Measurements from ENCODE around the gene NGRN.
"Not testable (repeated sequence)": the region's sequence is repeated elsewhere in the genome, so short reads cannot be mapped to it uniquely, and the experiment has no call there.

NGRN gene

GRCh38 chr15:90296316-90296884 is 30.9 kb downstream of the NGRN start:
- H3K4me3 ChIP-seq (ENCODE audit: insufficient read depth, low read depth, low read length) = not testable (repeated sequence)
- 77 to 88% methylated on average over 3 to 4 of the region's 4 CpGs for WGBS, 2 experiments

DNA sequence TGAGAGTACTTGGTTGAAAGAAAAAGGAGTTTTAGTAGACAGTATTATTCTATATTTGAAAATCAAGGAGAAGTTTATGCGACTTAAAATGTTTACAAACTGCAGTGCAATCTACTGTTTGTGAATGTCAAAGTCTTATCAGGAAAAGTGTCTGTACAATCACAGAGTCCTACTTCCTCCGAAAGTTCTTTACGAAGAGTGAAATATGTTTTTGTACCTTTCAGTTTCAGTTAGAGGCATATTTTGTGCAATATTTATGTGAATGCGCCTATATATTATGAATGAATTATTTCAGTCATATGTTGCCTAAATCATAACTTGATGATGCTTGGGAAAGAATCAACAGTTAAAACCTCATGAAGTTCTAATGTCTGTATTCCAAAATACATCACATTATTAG is 31.5 kb downstream of the NGRN start:
- 99 to 100% methylated on average over 3 to 4 of the region's 4 CpGs for WGBS, 2 experiments
- no peaks in the 10 kb centered on the region for H3K27me3 ChIP-seq (ENCODE audit: control insufficient read depth, insufficient read depth, low read length, poor library complexity, severe bottlenecking)
- peaks cover 5% of the 10 kb centered on the region for H3K4me1 ChIP-seq (ENCODE audit: control insufficient read depth, insufficient read depth, low read length)
- H3K9me3 ChIP-seq (ENCODE audit: control insufficient read depth, low read length) = no peaks in the 10 kb centered on the region
- no peak overlapping the region for H3K27ac ChIP-seq (ENCODE audit: insufficient read depth, low read depth, low read length, poor library complexity, severe bottlenecking)
- no peaks in the 10 kb centered on the region for H3K36me3 ChIP-seq (ENCODE audit: control insufficient read depth, insufficient read depth, low read length)
- H3K4me3 ChIP-seq (ENCODE audit: insufficient read depth, low read depth, low read length) = no peak overlapping the region

More at GRCh38 chr15:90296316-90296884, 30.9 kb downstream of the NGRN start:
- H3K27ac ChIP-seq (ENCODE audit: insufficient read depth, low read depth, low read length, poor library complexity, severe bottlenecking); H3K9me3 ChIP-seq (ENCODE audit: control insufficient read depth, low read length); H3K27me3 ChIP-seq (ENCODE audit: control insufficient read depth, insufficient read depth, low read length, poor library complexity, severe bottlenecking); H3K36me3 ChIP-seq (ENCODE audit: control insufficient read depth, insufficient read depth, low read length); H3K4me1 ChIP-seq (ENCODE audit: control insufficient read depth, insufficient read depth, low read length): not testable (repeated sequence)

- H3K36me3 ChIP-seq (ENCODE audit: control insufficient read depth, insufficient read depth, low read length) = no peaks in the 10 kb centered on the region
- 96% methylated on average over 9 of the region's 9 CpGs for WGBS, 2 experiments
Observed at GRCh38 chr15:90300541-90300940, 35.1 kb downstream of the NGRN start.

GRCh38 chr15:90300988-90301706 is 35.7 kb downstream of the NGRN start:
- H3K27me3 ChIP-seq (ENCODE audit: control insufficient read depth, insufficient read depth, low read length, poor library complexity, severe bottlenecking) = no peaks in the 10 kb centered on the region
- no peaks in the 10 kb centered on the region for H3K36me3 ChIP-seq (ENCODE audit: control insufficient read depth, insufficient read depth, low read length)
- H3K4me3 ChIP-seq (ENCODE audit: insufficient read depth, low read depth, low read length) = no peak overlapping the region
- 67 to 69% methylated on average over 21 of the region's 21 CpGs for WGBS, 2 experiments
- H3K9me3 ChIP-seq (ENCODE audit: control insufficient read depth, low read length) = no peaks in the 10 kb centered on the region
- H3K4me1 ChIP-seq (ENCODE audit: control insufficient read depth, insufficient read depth, low read length) = peaks cover 3% of the 10 kb centered on the region
- H3K27ac ChIP-seq (ENCODE audit: insufficient read depth, low read depth, low read length, poor library complexity, severe bottlenecking) = no peak overlapping the region

More at GRCh38 chr15:90300541-90300940, 35.1 kb downstream of the NGRN start:
- Histone ChIP-seq H3K27me3 (ENCODE audit: control insufficient read depth, insufficient read depth, low read length, poor library complexity, severe bottlenecking) (no peaks in the 10 kb centered on the region), H3K9me3 (ENCODE audit: control insufficient read depth, low read length) (no peaks in the 10 kb centered on the region), H3K4me3 (ENCODE audit: insufficient read depth, low read depth, low read length) (no peak overlapping the region), H3K27ac (ENCODE audit: insufficient read depth, low read depth, low read length, poor library complexity, severe bottlenecking) (no peak overlapping the region), H3K4me1 (ENCODE audit: control insufficient read depth, insufficient read depth, low read length) (peaks cover 4% of the 10 kb centered on the region)

- H3K9me3 ChIP-seq (ENCODE audit: control insufficient read depth, low read length) = no peaks in the 10 kb centered on the region
- no peaks in the 10 kb centered on the region for H3K27me3 ChIP-seq (ENCODE audit: control insufficient read depth, insufficient read depth, low read length, poor library complexity, severe bottlenecking)
- no peak overlapping the region for H3K27ac ChIP-seq (ENCODE audit: insufficient read depth, low read depth, low read length, poor library complexity, severe bottlenecking)
- H3K4me1 ChIP-seq (ENCODE audit: control insufficient read depth, insufficient read depth, low read length) = peaks cover 3% of the 10 kb centered on the region
- H3K4me3 ChIP-seq (ENCODE audit: insufficient read depth, low read depth, low read length) = no peak overlapping the region
- no peaks in the 10 kb centered on the region for H3K36me3 ChIP-seq (ENCODE audit: control insufficient read depth, insufficient read depth, low read length)
- WGBS, 2 experiments = 89 to 90% methylated on average over 8 of the region's 8 CpGs
Observed at GRCh38 chr15:90301707-90302300, 36.3 kb downstream of the NGRN start.

DNA sequence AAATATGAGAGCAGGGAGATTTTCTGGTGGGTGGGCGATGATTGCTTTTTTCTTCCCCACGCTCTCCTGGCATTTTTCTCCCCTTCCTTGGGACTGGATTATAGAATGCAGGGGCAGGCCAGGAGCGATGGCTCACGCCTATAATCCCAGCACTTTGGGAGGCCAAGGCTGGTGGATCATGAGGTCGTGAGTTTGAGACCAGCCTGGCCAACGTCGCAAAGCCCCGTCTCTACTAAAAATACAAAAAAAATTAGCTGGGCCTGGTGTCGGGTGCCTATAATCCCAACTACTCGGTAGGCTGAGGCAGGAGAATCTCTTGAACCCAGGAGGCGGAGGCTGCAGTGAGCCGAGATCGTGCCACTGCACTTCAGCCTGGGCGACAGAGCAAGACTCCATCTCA is 39.9 kb downstream of the NGRN start:
- H3K27ac ChIP-seq (ENCODE audit: insufficient read depth, low read depth, low read length, poor library complexity, severe bottlenecking); H3K4me1 ChIP-seq (ENCODE audit: control insufficient read depth, insufficient read depth, low read length); H3K9me3 ChIP-seq (ENCODE audit: control insufficient read depth, low read length); H3K36me3 ChIP-seq (ENCODE audit: control insufficient read depth, insufficient read depth, low read length); H3K4me3 ChIP-seq (ENCODE audit: insufficient read depth, low read depth, low read length); H3K27me3 ChIP-seq (ENCODE audit: control insufficient read depth, insufficient read depth, low read length, poor library complexity, severe bottlenecking): not testable (repeated sequence)
- 91 to 96% methylated on average over 14 of the region's 14 CpGs for WGBS, 2 experiments

- H3K4me3 ChIP-seq (ENCODE audit: insufficient read depth, low read depth, low read length) = no peak overlapping the region
- WGBS, 2 experiments = 95% methylated on average over 2 to 3 of the region's 3 CpGs
Observed at GRCh38 chr15:90305932-90306331, 40.5 kb downstream of the NGRN start.

DNA sequence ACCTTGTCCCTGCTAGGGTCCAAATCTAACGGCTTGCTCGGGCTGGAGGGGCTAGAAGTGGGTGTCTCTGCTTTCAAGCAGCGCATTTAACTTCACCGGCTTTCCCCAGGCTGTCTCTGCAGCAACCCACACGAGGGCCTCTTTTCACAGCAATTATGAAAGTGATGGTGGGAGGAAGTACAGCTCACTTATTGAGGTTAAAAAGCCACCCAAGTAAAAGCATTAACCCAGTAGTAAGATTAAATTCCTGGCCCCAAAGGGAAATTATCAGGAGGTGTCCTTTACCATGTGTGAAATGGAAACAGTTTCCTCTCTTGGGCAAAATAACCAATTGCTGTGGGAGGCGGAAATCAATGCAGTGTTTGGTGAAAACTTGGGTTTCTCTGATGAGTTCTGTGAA is 41.1 kb downstream of the NGRN start:
- no peaks in the 10 kb centered on the region for H3K36me3 ChIP-seq (ENCODE audit: control insufficient read depth, insufficient read depth, low read length)
- no peaks in the 10 kb centered on the region for H3K27me3 ChIP-seq (ENCODE audit: control insufficient read depth, insufficient read depth, low read length, poor library complexity, severe bottlenecking)
- H3K4me1 ChIP-seq (ENCODE audit: control insufficient read depth, insufficient read depth, low read length) = peaks cover 3% of the 10 kb centered on the region
- H3K27ac ChIP-seq (ENCODE audit: insufficient read depth, low read depth, low read length, poor library complexity, severe bottlenecking) = no peak overlapping the region
- 89% methylated on average over 6 of the region's 6 CpGs for WGBS, 2 experiments
- H3K4me3 ChIP-seq (ENCODE audit: insufficient read depth, low read depth, low read length) = no peak overlapping the region
- no peaks in the 10 kb centered on the region for H3K9me3 ChIP-seq (ENCODE audit: control insufficient read depth, low read length)

More at GRCh38 chr15:90305932-90306331, 40.5 kb downstream of the NGRN start:
- Histone ChIP-seq H3K4me1 (ENCODE audit: control insufficient read depth, insufficient read depth, low read length) (peaks cover 3% of the 10 kb centered on the region), H3K36me3 (ENCODE audit: control insufficient read depth, insufficient read depth, low read length) (no peaks in the 10 kb centered on the region), H3K27me3 (ENCODE audit: control insufficient read depth, insufficient read depth, low read length, poor library complexity, severe bottlenecking) (no peaks in the 10 kb centered on the region), H3K27ac (ENCODE audit: insufficient read depth, low read depth, low read length, poor library complexity, severe bottlenecking) (no peak overlapping the region), H3K9me3 (ENCODE audit: control insufficient read depth, low read length) (no peaks in the 10 kb centered on the region)

DNA sequence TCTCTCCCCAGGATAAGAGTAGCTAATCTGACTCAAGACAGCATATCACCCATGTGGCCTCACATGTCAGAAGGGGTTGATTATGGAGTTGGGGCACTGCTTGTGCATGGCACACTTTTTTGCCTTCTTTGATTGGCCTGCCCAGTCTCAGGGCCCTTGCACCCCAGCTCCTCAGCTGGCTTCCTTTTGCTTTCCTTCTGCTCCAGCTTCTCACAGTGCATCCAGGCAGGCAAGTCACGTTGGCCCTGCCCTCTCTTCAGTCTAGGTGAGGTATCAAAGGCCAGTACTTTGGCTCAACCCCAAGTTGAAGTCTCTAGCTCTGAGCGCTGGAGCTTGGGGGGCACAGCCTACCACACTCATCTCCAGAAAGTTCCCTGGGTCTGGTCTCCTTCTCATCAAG is 42.2 kb downstream of the NGRN start:
- 88 to 100% methylated on average over 2 of the region's 2 CpGs for WGBS, 2 experiments
- H3K27ac ChIP-seq (ENCODE audit: insufficient read depth, low read depth, low read length, poor library complexity, severe bottlenecking) = no peak overlapping the region

GRCh38 chr15:90309020-90309419 is 43.5 kb downstream of the NGRN start:
- no peaks in the 10 kb centered on the region for H3K27me3 ChIP-seq (ENCODE audit: control insufficient read depth, insufficient read depth, low read length, poor library complexity, severe bottlenecking)
- H3K9me3 ChIP-seq (ENCODE audit: control insufficient read depth, low read length) = no peaks in the 10 kb centered on the region
- no peak overlapping the region for H3K4me3 ChIP-seq (ENCODE audit: insufficient read depth, low read depth, low read length)
- H3K27ac ChIP-seq (ENCODE audit: insufficient read depth, low read depth, low read length, poor library complexity, severe bottlenecking) = no peak overlapping the region
- H3K4me1 ChIP-seq (ENCODE audit: control insufficient read depth, insufficient read depth, low read length) = no peaks in the 10 kb centered on the region
- 92 to 93% methylated on average over 4 of the region's 4 CpGs for WGBS, 2 experiments
- H3K36me3 ChIP-seq (ENCODE audit: control insufficient read depth, insufficient read depth, low read length) = no peaks in the 10 kb centered on the region

More for the DNA sequence above, 42.2 kb downstream of the NGRN start:
- no peaks in the 10 kb centered on the region for H3K4me1 ChIP-seq (ENCODE audit: control insufficient read depth, insufficient read depth, low read length)
- H3K9me3 ChIP-seq (ENCODE audit: control insufficient read depth, low read length) = no peaks in the 10 kb centered on the region
- no peaks in the 10 kb centered on the region for H3K36me3 ChIP-seq (ENCODE audit: control insufficient read depth, insufficient read depth, low read length)
- H3K27me3 ChIP-seq (ENCODE audit: control insufficient read depth, insufficient read depth, low read length, poor library complexity, severe bottlenecking) = no peaks in the 10 kb centered on the region
- H3K4me3 ChIP-seq (ENCODE audit: insufficient read depth, low read depth, low read length) = no peak overlapping the region
